Germinal center (tissue), 1 donor: ENCODE measurements around the gene AGAP1.
"Not testable (repeated sequence)": the region's sequence is repeated elsewhere in the genome, so short reads cannot be mapped to it uniquely, and the experiment has no call there.

Source experiments
- DNase-seq: peaks from one replicate; pipeline ENCODE4 v3.0.0; 2012; ENCODE audit warnings: mixed read lengths, low spot score

Gene AGAP1

DNA sequence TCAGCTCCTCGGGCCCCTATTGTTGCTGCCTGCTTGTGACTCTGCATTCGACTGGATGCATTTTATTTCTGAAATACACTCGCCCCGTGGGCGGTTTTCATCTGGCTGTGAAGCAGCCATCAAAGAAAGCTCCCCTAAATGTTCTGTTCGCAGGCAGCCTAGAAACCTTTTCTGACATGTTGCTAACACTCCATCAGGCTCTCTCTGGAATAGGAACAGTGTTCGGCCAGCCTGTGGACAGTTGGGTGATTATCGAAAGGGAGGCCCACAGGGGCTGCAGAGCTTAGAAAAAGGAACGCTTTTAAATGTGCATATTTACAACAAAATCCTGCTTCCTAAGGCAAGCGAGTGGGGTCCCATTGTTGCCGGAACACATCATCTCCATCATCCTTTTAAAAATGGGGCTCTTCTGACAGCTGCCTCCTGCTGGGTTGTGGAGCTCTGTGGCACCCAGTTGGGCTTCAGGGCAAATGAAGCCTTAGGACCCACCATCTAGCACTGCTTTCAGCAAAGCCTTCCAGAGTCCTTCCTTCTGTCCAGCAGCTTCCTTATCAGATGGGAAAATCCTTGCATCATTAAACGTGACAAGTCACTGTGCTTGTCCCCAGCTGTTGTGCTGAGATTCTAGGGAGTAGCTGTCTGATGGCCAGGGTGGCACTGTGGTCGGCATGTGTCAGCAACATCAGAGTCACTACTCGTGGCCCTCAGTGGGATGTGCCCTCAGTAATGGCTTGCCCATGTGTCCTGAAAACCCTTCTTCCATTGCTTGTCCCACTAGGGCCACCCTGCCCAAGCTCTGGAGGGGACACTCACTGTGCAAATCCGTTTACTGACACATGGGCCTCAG, 571.7 kb downstream of the AGAP1 start:
- DNase-seq = no peak

DNA sequence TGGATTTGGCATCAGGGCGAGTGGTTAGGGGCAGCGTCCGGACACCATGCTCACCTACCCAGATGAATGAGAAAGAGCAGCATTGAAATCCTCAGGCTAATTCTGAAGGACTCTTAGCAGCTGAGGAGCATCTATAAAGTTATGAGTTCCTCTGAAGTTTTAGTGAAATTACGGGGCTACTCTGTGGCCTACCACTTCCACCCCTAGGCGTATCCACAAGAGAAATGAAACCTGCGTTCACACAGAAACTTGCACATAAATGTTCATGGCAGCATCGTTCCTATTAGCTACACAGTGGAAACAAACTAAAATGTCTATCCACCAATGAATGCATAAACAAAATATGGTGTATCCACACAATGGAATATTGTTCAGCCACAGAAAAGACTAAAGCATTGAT, 576.4 kb downstream of the AGAP1 start:
- DNase-seq = no peak

DNA sequence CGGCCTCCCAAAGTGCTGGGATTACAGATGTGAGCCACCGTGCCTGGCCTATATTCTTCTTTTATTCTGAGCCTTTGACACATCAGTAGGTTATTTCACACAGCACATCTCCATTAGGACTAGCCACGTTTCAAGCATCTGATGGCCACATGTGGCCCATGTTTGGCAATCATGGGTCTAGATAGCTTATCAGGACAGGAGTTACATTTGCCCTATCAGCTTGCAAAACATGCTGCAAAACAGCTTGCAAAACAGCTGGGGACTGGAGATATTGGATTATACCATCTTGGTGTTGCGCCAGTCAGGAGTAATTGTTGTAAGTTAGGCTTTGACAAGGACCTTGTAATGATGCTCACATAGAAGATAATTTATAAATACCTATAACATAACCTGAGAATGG, 579.4 kb downstream of the AGAP1 start:
- no peak for DNase-seq

DNA sequence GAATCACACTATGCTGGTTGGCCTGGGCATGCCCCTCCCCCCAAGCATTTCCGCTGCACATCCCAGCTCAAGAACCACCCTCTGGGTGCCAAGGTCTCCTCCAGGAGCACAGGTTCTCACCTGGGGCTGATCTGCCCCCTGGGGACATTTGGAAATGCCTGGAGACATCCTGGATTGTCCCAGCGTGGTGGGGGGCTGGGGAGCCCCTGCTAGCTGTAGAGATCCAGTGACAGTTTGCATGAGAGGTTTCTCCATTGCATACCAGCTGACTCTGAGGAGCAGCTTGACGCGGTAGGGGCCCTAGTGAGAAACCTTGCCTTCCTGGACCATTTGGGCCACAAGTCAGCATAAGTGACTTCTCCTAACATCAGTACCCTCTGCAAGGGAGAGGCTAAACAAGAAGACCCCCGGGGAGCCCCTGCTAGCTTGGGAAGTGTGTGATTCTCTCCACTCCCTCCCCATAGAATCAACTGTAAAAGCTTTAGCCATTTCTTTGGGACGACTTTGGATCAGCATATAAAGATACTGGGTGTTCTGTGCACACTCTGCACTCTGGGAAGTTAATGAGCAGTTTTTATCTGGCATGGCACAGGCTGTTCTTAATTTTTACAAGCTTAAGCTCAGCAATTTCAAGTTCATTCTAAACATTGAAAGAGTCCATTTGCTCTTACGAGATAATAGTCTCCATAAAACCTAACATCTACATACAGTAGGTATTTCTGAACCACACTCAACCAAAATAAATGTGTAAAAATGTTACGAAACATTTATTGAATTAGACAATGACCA, 580.2 kb downstream of the AGAP1 start:
- no peak for DNase-seq

DNA sequence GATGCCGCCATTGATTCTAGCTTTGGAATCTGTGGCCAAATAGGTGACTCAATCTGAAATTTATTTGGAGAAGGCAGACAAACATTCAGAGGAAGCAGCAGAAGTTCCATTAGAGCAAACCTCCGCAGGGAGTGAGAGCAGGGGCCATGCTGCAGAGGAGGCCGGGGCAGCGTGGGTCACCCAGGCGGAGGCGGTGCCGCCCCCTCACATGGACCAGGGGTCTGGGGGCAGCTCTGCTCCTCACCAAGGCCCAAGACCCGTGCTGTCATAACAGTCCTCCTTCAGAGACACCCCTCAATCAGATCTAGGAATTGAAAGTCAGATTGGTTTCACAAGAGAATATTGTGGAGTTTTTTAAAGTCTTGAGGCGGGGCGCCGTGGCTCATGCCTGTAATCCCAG, 582.0 kb downstream of the AGAP1 start:
- no peak for DNase-seq

DNA sequence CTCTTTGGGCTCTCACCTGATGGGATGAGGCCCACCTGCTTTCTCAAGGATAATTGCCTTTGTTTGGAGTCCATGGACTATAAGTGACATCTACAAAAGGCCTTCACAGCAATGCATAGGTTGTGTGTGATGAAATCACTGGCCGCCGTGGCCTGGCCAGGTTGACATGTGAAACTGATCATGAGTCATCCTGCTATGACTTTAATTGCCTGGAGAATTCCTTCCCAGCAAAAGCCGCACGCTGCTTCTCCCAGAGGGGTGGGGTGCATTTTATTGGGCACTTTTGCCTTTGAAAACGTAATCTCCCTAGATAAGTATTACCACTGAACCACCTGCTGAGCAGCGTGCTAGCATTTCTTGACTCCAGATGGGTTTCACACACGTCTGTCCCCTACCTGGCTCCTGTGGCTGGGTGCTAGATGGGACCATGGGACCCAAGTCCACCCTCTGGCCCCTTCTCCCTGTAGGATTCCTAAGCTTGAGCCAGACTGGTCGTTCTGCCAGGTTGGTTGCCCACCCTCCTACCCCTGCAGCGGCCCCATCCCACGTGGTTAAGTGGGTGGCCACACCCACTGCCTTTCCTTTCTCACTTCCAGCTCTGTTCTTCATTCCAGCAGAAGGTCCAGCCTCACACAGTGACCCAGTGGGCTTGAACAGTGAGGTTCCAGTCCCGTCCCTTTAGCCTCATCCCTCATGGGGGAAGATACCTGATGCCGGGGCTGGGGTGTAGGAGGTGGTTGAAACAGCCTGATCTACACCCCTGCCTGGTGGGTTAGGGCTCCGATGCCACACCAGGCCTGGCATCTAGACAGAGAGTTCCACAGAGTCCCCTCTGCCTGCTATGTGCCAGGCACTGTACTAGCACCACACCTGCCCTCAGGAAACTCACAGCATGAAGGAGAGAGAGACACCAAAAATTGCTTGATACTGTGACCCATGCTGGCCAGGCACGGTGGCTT, 584.7 kb downstream of the AGAP1 start:
- no peak for DNase-seq

DNA sequence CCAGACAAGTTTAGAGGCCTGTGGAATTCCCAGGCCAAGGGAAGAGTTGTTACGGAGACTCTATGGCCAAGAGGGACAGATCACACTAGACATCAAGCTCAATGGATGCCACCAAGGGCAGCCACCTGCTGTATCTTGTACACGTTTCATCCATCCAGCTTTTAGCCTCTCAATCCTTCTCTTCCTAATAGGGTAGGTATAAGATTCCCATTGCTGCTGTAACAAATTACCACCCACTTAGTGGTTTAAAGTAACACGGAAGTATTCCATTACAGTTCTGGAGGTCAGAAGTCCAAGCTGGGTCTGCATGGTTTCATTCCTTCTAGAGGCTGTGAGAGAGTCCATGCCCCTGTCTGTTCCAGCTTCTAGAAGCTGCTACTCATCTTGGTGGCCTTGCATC, 586.6 kb downstream of the AGAP1 start:
- DNase-seq = no peak

DNA sequence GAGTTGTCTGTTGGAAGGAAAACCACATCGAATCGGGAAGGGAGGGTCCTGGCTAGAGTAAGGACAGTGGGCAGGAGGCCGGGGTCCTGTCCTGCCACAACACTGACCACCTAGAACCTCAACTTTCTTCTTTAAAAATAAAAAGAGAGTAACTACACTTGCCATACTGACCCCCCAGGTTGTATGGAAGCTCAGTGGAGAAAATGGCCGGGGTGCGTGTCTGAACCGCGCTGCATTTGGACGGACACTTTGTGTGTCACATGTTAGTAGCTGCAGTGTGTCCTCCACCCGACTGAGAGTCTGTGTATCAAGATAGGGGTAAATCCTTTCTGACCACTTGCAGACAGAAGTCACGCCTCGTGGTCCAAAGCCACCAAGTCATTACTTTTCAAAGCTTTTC, 587.3 kb downstream of the AGAP1 start:
- no peak for DNase-seq

DNA sequence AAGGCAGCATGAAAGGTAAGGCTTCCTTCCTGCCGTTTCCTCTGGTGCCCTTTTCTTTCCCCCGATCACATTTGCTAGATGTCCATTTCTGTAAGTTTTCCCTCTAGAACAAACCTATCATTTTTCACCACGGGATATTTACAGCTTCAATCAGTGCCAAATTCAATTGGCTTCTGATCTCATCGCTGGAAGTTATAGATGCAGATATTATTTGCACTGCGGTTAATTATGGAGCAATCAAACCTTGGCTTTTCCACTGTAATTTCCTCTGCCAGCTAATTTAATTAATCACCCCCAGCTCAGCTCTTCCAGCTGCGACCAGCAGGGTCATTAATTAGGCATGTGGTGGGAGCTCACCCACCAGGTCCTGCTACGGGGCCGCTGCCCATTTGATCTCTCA, 588.2 kb downstream of the AGAP1 start:
- no peak for DNase-seq

DNA sequence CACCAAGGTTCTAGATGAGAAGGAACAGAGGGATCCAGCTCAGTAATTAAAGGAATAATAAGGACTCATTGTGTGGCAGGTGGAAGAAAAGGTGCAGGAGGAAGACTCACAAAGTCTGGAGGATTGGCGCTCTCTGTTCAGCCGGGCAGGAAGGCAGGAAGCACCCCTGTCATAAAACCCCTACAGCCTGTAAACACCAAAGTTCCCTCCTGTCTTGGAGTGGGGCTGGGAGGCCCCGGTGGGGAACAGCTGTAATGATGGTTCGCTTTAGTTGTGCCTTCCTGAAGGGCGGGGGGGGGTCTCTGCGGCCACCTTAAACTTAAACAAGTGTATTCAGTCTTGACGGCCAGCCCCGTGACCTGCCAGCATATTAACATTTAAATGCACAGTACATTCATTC, 590.1 kb downstream of the AGAP1 start:
- DNase-seq = no peak

DNA sequence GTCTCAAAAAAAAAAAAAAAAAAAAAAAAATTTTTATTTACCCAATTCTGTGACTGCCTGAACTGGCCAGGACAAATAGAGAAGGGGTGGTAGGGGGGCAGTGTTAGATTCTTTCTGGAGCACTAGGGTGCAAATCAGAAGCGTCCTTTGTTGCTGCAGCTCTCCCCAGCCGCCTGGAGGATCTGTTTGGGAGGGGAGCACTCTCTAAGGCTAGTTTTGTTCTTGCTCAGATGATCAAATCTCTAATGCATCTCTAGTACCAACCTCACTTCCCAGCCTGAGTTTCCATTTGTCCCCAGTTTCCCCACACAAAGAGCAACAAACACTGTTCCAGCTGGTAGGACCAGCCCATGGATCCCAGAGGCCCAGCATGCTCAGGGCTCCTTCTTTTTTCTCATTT, 591.4 kb downstream of the AGAP1 start:
- no peak for DNase-seq

DNA sequence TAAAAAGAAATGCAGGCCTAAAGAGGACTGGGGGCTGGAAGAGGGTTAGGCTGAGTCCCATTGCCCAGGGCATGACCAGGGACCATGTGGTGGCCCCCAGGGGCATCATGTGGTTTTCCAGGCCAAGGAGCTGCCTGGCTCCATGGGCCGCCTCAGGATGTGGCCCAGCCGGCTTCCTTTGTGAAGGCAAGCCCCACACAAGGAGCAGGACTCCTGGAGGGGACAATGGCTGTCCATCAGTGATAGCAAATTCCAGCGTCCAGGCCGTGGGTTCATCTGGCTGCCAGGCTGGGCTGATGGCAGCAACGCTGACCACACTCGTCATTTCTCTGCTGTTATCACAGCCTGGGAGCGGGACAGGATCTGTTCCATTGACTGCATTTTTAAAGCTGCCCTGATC, 591.8 kb downstream of the AGAP1 start:
- DNase-seq = no peak

DNA sequence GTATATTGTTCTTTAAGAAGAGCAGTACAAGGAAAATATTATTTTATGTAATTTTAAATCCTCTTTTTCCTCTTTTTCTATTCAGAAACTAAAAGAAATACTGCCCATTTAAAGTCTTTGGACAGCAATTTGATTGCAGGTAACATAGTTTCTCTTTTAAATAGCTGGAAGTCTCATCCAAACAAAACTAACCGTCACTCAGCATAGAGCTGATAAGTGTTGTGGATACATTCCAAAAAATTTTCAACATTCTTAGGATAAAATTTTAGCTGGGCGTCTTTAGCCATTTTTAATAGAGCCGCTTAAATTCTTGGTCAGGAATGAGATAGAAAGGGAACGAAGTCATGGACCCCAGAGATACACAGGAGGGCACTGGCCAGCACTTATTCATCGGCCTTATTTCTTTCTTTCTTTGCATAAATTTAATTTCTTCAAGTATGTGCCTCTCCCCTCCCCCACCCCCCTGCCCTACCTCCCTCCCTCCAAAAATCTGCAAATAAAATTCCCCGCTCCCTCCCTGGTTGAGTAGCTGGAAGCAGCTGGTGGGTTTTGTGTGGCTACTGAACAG, 592.6 kb downstream of the AGAP1 start:
- DNase-seq = no peak

DNA sequence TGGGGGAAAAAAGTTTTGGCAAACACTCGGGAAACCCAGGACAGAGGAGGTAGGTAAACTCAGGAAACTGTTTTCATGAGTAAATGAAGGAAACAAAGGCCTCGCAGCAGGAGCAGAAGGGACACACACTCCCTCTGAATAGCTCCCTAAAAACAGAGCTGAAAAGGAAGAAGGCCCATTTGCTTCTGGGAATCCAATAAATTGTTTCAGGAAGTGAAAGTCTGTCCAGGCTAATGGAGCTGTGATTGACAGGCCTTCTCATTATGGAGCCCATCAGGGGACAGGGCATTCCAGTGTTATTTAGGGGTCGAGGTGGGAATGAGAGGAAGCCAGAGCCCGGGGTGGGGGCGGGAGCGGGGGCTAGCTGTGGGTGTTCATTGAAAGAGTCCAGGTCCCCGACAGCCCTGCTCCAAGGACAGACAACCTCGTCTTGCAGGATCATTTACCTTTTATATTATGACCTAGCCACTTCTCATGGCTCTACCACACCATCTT, 593.2 kb downstream of the AGAP1 start:
- no peak for DNase-seq

DNA sequence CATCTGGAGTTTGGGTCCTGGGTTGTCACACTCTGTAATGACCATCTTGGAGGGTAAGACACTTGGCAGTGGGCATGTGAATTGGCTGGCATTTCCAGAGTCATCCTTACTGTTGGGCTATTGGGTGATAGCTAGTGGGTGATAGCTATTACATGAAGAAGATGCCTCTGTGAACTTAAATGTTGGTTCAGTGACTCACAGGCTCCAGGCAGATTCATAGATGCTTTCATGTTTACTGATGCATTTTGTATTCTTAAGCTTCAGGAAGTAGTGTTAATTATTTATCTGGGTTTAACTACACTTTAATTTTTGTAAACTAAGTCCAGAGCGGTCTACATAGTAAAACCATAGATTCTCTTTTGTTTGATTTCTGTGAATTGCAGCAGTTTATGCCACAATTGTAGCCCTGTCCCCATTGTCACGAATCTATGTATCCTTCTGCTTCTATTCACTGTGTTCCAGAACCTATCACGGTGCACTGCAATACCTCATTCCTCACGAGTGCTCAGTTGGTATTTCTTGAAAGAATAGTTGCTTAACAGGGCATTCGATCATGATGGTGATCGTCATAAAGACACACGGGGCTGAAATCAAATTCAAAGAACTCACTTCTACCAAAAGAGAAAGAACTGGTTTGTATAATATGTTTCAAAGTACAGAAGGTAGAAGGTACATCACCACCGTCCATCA, 594.7 kb downstream of the AGAP1 start:
- DNase-seq = no peak

DNA sequence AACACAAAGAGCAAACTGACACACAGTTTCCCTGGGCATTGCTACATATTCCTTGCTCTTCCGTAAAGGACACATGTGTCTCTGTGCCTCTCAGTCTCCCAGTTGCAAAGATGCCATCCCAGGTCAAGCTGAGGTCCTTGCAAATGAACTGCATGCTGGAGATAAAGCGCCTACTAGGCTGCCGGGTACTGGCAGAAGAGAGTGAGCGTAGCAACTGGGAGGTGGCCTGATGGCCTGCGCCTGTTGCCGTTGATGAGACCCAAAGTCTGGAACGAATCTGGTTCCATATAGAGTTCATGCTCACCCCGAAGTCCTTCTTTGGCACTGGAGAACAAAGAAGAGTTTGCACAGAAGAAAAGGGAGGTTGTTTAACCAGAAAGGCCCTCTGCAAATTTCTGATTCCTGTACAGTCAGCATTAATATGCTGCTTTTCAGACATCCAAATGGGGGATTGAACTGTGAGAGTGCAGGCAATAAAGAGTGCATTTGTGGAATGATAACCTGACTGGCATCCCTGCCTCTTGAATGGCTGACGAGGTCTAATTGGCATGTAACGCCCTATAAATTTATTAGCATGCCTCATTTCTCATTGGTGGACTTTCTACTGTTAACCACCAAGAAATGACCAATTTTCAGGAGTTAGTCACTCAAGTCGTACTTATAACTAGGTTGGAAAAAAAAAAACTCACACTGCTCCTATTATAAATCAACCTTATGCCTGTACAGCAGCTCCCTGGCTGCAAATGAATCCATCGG, 595.6 kb downstream of the AGAP1 start:
- no peak for DNase-seq

DNA sequence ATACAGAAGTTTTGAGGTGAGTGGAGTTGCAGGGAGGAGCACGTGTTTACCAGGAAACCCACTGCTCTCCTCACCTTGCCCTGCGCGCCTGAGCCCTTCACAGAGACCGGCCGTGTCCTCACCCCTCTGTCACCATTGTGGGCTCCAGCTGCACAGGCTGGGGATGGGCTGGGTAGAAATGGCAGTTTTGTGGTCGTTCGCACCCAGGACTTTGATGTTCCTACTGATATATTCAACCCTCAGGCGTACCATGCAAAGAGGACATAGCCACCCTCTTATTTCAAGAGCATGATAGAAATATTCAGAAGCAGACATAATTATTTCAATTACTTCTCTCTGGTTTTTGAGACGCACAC, 596.2 kb downstream of the AGAP1 start:
- DNase-seq = no peak

DNA sequence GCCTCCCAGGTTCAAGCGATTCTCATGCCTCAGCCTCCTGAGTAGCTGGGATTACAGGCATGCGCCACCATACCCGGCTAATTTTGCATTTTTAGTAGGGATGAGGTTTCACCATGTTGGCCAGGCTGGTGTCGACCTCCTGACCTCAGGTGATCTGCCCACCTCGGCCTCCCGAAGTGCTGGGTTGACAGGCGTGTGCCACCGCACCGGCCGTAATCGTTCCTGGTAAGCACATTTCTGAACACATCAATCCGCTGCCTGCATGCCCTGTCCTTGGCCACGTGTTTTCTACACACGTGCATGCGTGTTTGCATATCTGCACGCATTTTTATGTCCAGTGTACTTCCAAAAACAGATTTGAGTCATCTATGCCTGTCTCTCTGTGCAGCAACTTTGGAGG, 597.0 kb downstream of the AGAP1 start:
- DNase-seq = not testable (repeated sequence)

DNA sequence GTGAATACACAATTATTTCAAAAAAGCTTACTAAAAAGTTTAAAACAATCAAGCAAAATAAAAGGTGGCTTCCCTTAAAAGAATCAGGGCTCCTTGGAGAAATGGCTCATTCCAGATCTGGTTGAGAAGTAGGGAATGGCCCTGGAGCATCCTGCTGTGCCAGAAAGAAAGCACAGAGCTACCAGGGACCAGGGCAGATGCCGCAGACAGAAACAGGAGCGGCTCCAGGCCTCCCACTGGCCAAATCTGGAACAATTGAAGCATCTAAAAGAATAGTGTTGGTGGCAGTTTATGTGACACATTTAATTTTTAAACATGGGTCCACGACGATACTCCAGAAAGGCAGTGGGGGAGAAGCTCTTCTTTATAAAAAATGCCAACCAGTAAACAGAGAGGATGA, 598.9 kb downstream of the AGAP1 start:
- DNase-seq = no peak

DNA sequence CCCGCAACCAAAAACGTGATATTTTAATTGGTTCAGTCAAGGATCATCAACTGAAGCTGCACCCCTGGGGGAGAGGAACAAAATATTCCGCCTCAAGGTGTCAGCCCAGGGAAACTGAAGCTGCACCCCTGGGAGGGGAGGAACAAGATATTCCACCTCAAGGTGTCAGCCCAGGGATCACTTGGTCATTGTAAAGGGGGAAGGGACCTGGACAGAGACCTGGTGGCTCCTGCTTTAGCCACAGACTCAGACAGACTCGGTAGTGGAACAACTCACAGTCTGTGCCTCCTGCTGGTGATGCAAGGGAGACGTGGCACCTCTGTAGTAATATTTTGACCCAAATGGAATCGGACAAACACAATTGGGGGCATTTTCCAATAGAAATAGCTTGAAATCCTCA, 599.3 kb downstream of the AGAP1 start:
- no peak for DNase-seq

DNA sequence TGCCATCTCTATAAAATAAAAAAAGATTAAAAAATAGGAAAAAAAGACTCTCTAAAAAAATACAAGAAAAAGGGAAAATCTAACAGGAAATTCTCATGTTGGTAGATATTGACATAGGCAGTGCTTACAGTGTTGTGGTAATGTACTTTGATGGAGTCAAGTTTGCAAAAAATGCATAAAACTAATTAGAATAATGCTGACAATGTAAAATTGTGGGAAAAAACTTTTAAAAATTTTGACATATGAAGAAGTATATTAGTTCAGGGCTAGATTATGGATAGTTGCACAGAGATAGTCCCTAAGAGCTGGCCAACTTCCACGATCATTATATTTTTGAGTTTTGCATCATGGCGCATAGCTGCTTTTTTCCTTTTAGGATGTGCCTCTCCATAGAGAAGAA, 601.7 kb downstream of the AGAP1 start:
- DNase-seq = no peak
